Parathyroid adenoma (tissue), 2 donors: ENCODE data around the gene RPL36AL.

Source experiments
- H2AFZ ChIP-seq: fragments of 300-600 bp; sonication (generic); one replicate; pipeline ENCODE4 v1.7.0; 2017; ENCODE audit warnings: antibody characterized with exemption, mild to moderate bottlenecking
- H3K27ac ChIP-seq: fragments of 300-600 bp; sonication (generic); one replicate; pipeline ENCODE4 v1.7.0; 2017
- H3K27me3 ChIP-seq: fragments of 300-600 bp; sonication (generic); one replicate; pipeline ENCODE4 v1.7.0; 2017; ENCODE audit warnings: low read length; ENCODE audit not compliant: control insufficient read depth, insufficient read depth
- H3K36me3 ChIP-seq: fragments of 300-600 bp; sonication (generic); one replicate; pipeline ENCODE4 v1.7.0; 2017; ENCODE audit warnings: low read length; ENCODE audit not compliant: control insufficient read depth, insufficient read depth
- H3K4me1 ChIP-seq: fragments of 300-600 bp; sonication (generic); one replicate; pipeline ENCODE4 v1.7.0; 2017; ENCODE audit warnings: control low read depth
- H3K4me2 ChIP-seq: fragments of 300-600 bp; sonication (generic); one replicate; pipeline ENCODE4 v1.7.0; 2017; ENCODE audit warnings: low read length
- H3K4me3 ChIP-seq: fragments of 300-600 bp; sonication (generic); one replicate; pipeline ENCODE4 v1.7.0; 2017; ENCODE audit warnings: low read depth, low read length
- H3K79me2 ChIP-seq: fragments of 300-600 bp; sonication (generic); one replicate; pipeline ENCODE4 v1.7.0; 2017; ENCODE audit warnings: control low read depth
- H3K9ac ChIP-seq: fragments of 300-600 bp; sonication (generic); one replicate; pipeline ENCODE4 v1.7.0; 2017; ENCODE audit warnings: mild to moderate bottlenecking
- H3K9me3 ChIP-seq: fragments of 300-600 bp; sonication (generic); one replicate; pipeline ENCODE4 v1.7.0; 2017; ENCODE audit warnings: low read length; ENCODE audit not compliant: control insufficient read depth
- TF ChIP-seq, protein P1 (sequence below): fragments of 300-600 bp; sonication (generic); IDR thresholded peaks from one replicate; pipeline ENCODE4 v1.7.0; 2017; ENCODE audit warnings: antibody characterized with exemption, mild to moderate bottlenecking
- donor health status: primary hyperparathyroidism.

The RPL36AL gene

DNA sequence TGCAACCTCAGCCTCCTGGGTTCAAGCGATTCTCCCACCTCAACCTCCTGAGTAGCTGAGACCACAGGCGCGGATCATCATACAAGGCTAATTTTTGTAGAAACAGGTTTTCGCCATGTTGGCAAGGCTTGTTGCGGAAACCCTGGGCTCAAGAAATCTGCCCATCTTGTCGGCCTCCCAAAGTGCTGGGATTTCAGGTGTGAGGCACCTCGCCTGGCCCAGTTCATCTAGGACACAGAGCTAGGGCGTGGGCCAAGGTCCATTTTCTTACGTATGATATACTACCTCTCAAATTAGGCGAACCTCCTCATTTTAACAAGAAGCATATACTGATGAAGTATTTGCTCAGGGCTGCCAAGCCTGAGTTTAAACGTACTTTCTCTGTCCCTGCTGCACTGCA, 36.4 kb downstream of the RPL36AL start:
- H3K9me3 ChIP-seq = no peaks in the 10 kb centered on the region
- no peak overlapping the region for H3K27ac ChIP-seq
- no peak overlapping the region for H3K4me2 ChIP-seq
- no peak overlapping the region for H2AFZ ChIP-seq
- no peaks in the 10 kb centered on the region for H3K27me3 ChIP-seq
- peaks cover 3% of the 10 kb centered on the region for H3K4me1 ChIP-seq
- no peak overlapping the region for H3K4me3 ChIP-seq
- H3K79me2 ChIP-seq = peaks cover 40% of the 10 kb centered on the region
- H3K9ac ChIP-seq = no peak overlapping the region
- no peaks in the 10 kb centered on the region for H3K36me3 ChIP-seq
- TF ChIP-seq, protein P1, sequence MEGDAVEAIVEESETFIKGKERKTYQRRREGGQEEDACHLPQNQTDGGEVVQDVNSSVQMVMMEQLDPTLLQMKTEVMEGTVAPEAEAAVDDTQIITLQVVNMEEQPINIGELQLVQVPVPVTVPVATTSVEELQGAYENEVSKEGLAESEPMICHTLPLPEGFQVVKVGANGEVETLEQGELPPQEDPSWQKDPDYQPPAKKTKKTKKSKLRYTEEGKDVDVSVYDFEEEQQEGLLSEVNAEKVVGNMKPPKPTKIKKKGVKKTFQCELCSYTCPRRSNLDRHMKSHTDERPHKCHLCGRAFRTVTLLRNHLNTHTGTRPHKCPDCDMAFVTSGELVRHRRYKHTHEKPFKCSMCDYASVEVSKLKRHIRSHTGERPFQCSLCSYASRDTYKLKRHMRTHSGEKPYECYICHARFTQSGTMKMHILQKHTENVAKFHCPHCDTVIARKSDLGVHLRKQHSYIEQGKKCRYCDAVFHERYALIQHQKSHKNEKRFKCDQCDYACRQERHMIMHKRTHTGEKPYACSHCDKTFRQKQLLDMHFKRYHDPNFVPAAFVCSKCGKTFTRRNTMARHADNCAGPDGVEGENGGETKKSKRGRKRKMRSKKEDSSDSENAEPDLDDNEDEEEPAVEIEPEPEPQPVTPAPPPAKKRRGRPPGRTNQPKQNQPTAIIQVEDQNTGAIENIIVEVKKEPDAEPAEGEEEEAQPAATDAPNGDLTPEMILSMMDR = no peak

DNA sequence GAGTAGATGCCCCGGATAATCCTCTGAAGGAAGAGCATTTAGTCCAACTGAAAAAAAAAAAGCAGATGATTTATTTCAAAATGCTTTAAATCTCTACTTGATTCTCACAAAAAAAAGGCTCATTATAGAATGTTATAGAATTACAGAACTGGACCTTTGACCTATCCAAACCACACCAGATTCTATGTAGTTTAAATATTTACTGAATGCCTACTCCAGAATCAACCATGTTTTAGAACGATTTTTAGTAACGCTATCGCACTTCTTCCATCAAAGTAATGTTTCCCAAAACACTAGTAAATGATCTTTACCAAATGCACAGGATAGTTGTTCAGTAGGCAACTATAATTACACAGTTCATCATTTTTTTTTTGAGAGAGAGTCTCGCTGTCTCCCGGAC, 36.8 kb downstream of the RPL36AL start:
- H3K4me1 ChIP-seq = peaks cover 3% of the 10 kb centered on the region
- no peak overlapping the region for H3K4me2 ChIP-seq
- H3K79me2 ChIP-seq = peaks cover 41% of the 10 kb centered on the region
- TF ChIP-seq, protein P1 = no peak
- no peak overlapping the region for H3K4me3 ChIP-seq
- H3K9ac ChIP-seq = no peak overlapping the region
- no peak overlapping the region for H3K27ac ChIP-seq
- no peaks in the 10 kb centered on the region for H3K36me3 ChIP-seq
- no peaks in the 10 kb centered on the region for H3K27me3 ChIP-seq
- no peak overlapping the region for H2AFZ ChIP-seq
- H3K9me3 ChIP-seq = no peaks in the 10 kb centered on the region

DNA sequence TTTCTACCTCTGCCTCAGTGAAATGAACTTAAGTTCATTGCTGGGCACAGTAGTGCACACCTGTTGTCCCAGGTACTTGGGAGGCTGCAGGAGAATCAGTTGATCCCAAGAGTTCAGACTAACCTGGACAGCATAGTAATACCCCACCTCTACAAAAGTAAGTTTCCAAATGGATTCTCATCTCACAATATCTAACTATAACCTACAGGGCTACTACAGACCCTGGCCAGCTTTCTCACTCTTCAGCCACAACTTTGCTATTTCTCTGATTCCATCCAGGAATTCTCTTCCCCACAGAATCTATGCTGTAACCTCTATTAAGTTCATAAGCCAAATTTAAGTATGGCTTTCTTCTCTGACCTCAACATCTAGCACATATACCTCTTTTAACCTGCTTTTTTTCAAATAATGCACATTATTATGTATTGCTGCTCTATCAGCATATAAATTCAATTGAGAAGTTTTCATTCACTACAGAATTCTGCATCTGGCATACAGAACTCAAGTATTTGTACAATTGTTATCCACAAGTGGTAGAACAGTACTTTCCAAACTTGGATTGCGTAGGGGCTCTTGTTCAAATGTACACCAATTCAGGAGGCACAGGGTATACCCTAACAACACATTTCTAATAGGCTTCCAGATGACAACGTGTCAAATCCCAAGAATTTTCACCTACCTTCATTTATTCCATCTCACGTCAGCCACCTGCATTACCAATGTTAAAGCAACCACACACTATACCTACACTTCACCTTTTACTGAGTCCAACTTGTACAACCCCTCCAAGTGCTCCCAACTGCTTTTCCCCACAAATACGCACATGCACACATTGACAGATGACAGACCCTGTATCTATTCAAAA, 38.1 kb downstream of the RPL36AL start:
- Histone ChIP-seq H3K9me3 (no peaks in the 10 kb centered on the region), H3K27me3 (no peaks in the 10 kb centered on the region), H3K4me3 (no peak overlapping the region), H3K79me2 (peaks cover 41% of the 10 kb centered on the region), H3K36me3 (no peaks in the 10 kb centered on the region), H3K4me1 (peaks cover 3% of the 10 kb centered on the region), H3K4me2 (no peak overlapping the region), H3K27ac (no peak overlapping the region), H2AFZ (no peak overlapping the region), H3K9ac (no peak overlapping the region)
- TF ChIP-seq, protein P1 = no peak

DNA sequence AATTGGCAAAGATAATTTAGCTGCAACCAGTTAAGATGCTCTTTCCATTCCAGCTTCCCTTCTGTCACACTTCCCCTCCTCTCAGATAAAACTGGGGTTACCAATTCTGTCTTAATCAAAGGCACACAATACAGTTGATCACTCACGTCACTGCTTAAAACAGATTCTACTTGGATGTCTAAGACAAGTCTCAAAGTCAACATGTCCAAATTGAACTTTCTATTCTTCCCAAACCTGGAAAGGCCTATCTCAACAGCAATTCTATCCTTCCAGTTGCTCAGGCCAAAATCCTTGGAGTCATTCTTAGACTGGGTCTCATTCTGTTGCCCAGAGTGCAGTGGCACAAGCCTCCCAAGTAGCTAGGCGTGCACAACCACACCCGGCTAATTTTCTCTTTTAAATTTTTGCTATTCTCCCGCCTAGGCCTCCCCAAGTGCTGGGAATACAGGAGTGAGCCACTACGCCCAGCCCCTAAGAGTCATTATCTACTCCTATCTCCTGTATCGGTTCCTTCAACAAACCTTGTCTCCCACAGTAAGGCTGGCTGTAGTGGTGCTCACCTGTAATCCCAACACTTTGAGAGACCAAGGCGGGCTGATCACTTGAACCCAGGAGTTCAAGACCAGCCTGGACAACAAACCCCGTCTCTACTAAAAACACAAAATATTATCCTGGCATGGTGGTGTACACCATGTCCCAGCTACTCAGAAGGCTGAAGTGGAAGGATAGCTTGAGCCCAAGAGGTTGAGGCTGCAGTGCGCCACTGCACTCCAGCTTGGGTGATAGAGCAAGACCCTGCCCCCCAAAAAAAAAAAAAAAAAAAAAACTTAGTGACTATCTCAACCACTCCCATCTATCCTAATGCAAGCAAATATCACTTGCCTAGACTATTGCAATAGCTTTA, 39.0 kb downstream of the RPL36AL start:
- no peak overlapping the region for H3K4me3 ChIP-seq
- peaks cover 3% of the 10 kb centered on the region for H3K4me1 ChIP-seq
- H3K27ac ChIP-seq = no peak overlapping the region

More for the DNA sequence above, 39.0 kb downstream of the RPL36AL start:
- Histone ChIP-seq H3K79me2 (peaks cover 41% of the 10 kb centered on the region), H3K36me3 (no peaks in the 10 kb centered on the region), H3K9ac (no peak overlapping the region), H3K9me3 (no peaks in the 10 kb centered on the region), H2AFZ (no peak overlapping the region), H3K4me2 (no peak overlapping the region), H3K27me3 (no peaks in the 10 kb centered on the region)
- TF ChIP-seq, protein P1 = no peak
